ELF-1 (cell line): ENCODE results near the gene PHF13.
A peak's percentile ranks its signal among the peaks of the same experiment; 100 is the strongest.

Source experiments
- DNase-seq: peaks from one replicate; pipeline ENCODE4 v3.0.0-alpha.2; 2016; ENCODE audit warnings: low read depth, low spot score

The PHF13 gene

DNA sequence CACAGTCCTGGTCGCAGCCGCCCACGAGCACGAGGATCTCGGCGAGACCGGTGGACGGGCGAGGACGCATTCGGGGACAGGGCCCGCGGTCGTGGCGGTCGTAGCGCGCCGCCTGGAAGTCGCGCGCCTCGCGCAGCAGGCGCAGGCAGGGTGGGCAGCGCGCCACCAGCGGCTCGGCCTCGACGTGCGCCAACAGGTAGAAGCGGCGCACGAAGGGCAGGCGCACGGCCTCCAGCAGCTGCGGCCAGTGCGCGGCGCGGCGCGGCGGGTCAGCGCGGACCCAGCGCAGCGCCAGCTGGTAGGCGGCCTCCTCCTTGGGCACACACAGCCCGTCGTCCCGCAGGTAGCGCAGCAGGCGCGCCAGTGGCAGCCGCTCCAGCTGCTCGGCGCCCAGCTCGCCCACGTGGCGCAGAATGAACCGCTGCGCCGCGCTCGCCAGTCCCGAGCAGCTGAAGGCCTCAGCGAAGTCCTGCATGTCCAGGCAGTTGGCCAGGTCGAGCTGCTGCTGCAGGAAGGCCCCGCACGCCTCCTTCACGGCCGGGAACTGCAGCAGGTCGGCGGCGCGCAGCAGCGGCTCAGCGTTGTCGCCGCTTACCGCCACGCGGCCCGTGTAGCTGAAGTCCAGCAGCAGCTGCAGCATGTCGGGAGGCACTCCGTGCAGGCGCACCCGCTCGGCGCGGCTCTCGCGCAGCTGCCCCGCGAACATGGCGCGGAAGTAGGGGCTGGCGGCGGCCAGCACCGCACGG lies 11.4 kb upstream of the PHF13 start:
- DNase-seq = peak; percentile 80

DNA sequence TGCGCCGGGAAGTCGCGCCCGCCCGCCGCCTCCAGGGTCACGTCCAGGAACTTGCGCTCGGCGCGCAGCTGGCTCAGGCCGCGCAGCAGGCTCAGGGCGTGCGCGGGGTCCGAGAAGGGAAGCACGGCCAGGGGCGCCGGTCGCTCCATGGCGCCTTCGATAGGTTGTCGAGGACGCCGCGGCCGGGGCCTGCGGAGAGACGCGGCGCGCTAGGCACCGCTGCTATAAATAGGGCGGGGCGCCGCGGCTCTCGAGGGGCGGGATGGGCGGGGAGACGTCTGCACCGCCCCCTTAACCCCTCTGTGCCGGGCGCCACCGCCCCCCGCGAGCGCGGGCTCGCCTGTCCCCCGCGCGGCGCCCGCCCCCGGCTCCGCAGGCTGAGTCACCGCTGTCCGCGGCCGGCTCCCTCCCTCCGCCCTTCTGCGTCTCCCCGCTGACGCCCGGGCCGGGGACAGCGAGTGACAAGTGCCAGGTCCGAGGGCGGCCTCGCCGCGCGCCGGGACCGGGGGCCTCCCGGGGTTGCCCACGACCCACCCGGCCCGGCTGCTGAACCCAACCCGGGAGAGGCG lies 10.8 kb upstream of the PHF13 start, which contains the start of gene KLHL21:
TSS of gene KLHL21 (minus strand) at position 201 of the 569 bp plus-strand sequence. CDS start at position 149, 52 bp downstream.
- peak; percentile 78 for DNase-seq

DNA sequence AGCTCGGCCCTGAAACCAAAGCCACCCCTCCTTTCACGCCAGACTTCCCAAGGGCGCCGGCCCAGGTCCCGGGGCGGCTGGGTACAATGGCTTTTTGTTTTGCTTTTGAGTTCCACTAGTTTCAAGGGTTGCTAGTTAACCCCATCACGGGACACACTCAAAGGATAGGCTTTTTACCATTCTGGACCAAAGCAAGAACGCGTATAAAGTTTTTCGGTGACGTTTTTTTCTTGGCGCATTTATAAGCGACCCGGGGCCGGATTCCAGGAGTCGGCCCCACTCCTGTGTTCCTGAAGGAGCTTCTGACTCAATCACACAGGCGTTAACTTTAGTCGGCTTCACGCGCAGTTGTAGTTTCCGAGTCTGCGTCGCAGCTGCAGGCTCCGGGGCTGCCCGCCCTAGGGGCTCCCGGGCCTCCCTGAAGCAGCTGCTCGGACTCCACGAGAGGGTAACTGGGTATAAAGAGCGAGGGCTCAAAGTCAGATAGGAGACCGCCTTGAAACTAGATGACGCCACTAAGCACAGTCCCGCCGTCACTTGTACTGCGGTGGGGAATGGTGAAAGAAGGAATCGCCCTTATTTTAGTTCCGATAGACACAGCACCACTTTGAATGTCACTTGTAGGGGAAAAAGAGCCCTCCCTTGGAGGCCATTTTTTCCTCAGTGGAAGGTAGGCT lies 10.2 kb upstream of the PHF13 start:
- peak; percentile 79 for DNase-seq

DNA sequence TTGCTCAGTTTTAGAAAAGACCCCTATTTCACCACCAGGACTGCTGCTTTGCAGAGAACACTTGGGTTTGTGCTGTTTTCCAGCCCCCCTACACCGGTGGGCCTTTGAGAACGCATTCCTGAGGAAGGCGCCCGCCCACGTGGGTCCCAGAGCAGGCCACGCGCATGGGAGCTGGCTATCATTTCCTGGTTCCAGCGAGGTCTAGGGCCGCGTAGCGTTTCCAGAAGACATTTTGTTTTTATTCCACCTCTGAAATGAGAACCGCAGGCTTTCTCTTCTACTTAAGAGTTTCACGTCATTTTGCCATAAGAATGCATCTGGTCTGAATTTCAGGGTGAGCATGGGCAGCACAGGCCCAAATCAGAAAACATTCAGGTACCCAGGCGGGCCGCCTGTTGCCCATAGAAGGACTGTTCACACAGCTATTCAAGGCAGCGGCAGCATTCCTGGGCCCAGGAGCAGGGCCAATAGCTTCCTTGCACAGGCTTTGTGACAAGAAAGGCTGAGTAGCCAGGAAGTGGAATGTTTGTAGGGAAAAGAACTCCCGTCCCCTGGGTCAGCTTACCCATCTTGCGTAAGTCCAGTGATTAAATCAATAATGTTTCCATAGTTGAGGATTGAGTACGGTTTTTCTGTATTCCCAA lies 9.5 kb upstream of the PHF13 start:
- peak; percentile 90 for DNase-seq

DNA sequence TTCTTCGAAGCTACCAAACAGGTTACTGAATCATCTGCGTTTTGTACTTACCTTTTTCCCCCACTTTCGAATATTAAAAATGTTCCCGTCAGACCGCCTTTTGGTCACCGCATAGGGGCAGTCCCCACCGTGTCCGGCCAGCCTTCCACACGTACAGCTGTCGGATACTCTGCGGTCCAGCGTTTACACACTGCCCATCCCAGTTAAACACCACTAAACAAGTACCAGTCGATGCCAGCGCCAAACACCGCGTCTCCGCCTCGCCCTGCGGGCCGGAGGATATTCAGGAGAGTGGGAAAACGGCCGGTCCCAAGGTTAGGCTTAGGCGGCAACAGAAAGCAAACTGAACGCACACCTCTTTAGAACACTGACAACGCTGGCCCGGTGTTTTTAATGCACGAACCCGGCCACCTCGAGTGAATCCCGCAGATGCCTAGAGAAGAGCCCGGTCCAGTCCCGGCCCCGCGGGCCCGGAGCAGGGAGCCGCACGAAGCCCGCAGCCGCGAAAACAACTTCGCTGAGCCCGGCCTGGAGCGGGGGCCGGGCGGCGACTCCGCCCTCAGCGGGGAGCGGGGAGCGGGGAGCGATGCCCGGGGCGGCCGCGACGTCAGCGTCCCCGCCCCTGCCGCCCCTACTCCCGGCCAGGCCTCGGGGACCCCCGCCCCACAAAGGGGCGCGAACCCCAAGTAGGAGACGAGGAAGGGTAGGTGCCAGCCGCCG lies 730 bp upstream of the PHF13 start:
- peak; percentile 65 for DNase-seq

DNA sequence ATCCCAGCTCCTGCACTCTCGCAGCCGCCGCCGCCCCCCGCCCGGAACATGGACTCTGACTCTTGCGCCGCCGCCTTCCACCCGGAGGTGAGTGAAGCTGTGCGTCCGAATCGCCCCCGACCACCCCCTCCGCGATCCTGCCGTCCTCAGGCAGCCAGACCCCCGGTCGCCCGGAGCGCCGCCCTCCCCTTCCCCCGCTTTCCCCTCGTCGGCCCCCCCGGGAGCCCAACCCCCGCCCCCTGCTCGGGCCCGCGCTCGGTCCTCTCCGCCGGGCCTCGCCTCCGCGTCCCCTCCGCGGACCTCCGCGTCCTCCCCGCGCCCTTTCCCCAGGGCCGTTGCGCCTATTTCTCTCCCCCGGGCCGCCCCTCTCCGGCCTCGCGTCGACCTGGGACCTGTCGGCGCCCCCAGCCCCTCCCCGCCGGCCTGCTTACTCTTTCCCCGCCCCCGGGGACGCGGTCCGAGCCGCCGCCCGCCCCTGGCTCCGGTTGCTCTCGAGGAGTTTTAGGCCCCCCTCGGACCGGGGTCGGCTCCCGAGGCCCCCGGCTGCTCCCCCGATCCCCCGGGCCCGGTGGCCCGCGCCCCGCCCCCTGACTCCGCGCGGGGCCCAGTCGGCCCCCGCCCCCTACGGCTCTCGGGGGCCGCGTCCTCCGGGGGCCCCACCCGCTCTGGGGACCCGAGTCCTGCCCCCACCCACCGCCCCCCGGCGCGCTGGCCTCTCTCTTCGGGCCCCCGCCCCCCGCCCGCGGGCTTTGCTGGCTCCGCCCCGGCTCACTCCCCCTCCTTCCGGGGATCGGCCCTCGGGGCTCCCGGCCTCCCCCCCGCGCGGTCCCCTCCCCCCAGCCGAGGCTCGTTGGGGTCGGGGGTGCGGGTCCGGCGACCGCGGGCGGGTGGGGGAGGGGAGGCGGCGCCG lies 743 bp downstream of the PHF13 start:
- no peak for DNase-seq

DNA sequence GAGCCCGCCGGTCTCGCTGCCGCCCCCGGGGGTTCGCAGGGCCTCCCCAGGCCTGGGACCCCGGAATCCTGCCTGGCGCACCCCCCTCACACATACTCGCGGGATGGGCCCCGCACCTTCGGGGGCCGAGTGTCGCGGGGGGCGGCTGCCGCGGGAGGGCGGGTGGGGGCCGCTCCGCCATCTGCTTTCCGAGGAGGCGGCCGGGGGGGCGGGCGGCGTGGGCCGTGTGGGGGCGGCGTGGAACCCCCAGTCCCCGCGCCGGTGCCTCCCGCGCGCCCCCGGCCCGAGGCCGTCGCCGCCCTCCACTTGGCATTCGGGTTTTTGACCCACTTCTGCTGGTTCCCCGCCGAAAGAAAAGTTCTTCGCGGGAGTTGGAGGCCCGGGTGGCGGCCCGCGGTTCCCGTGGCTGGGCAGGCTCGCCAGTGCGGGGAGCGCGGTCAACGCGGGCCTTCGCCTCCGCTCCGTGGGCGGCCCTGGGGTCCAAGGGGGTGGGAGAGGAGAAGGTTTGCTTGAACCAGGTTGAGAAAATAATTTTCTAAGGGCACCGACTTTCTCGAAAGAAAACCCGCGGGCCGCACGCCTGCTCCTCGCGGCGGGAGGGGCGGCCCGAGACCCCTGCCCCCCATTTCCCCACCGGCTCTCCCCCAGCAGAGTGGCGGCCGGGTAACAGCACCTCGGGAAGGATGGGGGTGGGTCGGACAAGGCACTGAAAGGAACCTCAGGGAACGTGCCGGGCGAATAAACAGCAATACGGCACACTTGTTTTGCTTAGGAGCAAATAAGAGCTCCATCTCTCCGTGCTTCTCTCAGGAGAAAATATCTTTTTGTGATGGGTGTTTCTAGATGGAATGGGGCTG lies 1.6 kb downstream of the PHF13 start:
- DNase-seq = no peak

DNA sequence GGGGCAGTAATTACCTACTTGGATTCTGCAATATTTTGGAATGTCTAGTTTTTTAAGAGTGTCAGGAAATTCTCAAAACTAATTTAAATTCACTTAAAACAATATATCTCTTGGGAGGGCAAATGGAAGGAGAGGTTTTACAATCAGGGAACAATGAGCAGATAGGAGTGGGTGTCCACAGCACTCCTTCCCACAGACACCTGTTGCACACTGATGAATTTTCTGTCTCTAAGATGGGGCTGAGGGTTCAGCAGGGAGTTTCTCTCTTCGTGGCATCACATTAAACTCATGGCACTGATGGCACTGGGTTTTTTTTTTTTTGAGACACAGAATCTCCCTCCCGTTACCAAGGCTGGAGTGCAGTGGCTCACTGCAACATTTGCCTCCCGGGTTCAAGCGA lies 5.5 kb downstream of the PHF13 start:
- DNase-seq = no peak

DNA sequence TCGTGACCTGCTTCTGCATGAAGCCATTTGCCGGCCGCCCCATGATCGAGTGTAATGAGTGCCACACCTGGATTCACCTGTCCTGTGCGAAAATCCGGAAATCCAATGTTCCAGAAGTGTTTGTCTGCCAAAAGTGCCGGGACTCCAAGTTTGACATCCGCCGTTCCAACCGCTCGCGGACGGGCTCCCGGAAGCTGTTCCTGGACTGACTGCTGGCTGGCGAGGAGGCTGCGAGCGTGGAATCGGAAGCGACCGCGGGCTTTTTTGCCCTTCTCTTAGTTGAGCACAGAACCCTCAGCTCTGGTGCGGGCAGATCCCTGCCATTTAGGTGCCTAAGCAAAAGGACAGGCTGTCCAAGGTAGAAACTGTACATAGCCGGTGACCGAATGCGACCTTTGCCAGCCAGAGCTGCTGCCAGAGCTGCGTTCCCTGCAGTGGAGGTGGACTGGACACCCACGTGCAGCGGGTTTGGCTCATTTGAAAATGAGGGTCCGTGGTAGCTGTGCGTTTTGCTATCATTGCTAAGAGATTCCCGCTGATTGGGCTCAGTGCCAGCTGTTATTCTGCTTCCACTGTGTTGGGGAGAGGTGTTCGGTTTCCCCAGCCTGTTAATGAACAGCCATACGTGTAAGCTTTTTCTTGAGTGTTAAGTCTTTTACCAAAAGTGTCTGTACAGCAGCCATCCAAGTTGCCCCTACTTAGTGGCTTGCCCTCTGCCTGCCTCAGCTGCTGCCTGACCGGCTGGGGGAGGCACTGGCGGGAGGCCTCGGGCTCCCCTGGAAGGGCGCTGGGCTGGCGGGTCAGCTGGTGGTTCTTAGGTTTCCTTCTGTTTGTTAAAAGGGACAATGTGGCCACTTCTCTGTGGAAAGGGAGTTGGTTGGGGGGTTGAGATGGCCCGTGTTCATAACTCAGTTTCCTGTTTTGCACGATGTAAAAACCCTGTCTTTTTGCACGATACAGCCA lies 8.2 kb downstream of the PHF13 start:
- DNase-seq = no peak

DNA sequence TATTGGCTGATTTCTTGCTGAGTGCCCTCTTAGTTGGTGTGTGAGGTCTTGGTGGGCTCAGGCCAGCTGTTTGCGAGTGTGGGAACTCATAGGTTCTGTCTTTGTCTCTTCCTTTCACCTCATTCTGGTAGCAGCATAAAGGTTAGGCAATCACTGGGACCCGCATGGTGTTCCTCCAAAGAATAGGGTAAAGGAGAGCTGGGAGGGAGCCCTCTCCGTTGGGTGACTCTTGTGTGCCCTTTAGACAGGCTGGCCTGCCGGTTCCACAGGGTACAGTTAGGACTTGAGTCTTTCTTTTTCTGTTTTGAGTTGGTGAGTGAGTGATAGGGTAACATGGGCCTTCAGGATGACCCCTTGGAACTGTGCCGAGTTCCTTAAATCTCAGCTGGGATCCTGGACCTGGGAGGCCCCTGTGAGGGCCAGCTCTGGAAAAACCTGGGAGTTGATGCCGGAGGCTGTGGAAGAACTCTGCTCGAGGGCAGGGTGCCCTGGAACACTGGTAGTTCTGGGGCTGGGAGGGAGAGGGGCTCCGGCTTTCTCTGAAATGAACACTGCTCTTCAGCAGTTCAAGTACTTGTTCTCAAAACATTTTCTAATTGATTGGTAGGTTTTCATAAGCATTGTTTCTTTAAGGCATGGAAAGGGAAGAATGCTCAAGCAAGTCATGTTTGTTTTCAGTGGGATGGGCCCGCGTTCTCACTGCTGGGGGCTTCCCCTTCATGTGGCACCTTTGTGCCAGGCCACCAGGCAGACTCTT lies 9.0 kb downstream of the PHF13 start:
- DNase-seq = no peak

DNA sequence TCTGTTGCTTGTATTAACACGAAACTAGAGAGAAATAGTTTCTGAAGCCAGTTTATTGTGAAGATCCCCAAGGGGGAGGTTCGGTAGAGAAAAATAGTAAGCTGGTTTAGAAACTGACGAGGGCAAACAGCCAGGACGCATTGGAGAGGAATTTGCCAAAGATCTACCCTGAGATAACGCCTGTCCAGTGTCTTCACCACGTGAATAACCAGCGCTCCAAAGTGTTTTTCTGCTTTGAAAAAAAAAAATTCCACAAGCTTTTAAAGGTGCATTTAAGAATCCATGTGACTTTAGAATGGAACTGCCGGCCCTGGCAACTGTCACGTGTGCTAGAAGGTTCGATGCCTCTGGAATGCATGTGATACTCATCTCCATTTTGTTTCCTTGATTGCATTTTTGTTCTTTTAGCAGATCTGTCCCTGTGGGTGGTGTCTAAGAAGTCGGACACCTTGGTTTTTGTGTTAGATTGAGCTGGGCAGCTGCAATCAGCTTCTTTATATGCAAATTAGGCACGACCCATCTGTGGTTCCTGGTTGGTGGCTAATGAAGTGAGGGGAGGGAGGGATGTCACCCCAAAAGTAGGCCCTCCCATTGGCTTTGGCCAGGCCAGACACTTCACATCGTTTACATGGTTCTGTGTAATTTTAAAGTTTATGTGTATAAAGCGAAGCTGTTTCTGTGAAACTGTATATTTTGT lies 9.9 kb downstream of the PHF13 start:
- no peak for DNase-seq

DNA sequence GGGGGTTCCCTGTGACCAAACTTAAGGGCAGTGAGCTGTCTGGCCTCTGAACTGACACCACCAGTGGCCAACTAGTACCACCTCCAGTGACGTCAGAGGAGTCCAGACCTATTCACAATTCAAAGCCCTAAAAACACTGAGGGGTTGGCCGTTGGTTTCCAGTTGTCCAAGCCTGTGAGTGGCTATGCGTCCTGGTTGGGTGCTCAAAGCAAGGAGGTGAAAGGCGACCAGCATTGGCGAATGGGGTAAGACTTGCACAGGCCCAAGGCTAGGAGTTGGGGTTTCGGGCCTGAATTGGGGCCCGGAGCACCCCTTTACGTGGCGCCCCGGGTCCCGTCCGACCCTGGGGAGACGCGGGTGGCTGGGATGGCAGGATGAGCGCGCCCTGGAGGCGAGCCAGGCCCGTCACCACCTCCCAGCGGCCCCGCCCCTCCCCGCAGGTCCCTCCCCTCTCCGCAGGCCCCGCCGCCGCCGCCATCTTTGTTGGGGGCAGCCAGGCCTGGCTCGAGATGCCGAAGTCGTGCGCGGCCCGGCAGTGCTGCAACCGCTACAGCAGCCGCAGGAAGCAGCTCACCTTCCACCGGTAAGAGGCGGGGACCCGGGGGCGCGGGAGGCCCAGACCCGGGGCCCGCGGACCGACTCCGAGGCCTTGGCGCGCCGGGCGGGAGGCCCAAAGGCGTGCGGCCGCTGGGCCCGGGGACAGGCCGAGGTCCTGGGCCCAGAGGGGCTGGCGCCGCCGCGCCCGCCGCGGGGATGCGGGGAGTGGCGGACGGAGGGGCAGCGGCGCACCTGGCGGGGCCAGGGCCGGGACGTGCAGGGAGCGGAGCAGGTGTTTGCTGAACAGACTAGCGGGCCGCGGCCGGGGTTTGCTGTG lies 11.4 kb downstream of the PHF13 start, which contains the start of gene THAP3:
TSS of gene THAP3 (plus strand) at position 159 of the 874 bp plus-strand sequence. CDS start at position 510, 351 bp downstream.
- DNase-seq = peak; percentile 90

DNA sequence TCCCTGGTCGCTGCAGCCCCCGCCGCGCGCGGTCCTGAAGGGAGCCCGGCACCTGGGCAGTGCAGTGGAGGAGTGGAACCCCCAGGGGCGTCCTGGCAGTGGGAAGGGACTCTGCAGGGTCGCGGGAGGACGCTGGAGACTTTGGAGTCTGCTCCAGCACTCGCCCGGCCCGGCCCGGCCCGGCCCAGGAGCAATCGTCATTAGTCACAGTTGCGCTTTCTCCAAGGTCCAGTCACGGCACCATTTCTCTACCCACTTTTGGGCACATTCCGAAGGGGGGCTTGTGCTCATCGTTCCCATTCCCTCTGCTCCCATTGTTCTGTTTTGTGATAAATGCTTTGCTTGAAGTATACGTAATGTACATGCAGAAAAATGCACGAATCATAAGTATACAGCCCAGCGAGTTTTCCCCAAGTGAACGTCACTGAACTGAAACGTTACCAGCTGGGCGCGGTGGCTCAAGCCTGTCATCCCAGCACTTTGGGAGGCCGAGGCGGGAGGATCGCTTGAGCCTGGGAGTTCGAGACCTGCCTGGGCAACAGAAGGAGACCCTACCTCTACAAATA lies 12.1 kb downstream of the PHF13 start:
- DNase-seq = no peak

DNA sequence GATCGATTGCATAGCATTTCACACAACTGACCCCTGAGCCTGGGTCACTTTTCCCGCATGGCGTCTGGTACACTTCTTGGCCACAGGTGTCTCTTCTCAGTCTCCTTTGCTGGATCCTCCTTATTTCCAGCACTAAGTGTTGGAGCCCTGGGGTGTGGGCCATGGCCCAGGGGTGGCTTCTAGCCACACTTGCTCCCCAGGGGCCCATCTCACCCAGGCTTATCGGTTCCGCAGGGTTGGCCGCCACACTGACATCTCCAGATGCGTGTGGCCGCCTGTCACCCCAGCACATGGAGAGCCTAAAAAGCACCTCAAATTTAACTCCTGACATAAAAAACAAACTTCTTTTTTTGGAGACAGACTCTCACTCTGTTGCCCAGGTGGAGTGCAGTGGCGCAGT lies 13.5 kb downstream of the PHF13 start:
- no peak for DNase-seq

DNA sequence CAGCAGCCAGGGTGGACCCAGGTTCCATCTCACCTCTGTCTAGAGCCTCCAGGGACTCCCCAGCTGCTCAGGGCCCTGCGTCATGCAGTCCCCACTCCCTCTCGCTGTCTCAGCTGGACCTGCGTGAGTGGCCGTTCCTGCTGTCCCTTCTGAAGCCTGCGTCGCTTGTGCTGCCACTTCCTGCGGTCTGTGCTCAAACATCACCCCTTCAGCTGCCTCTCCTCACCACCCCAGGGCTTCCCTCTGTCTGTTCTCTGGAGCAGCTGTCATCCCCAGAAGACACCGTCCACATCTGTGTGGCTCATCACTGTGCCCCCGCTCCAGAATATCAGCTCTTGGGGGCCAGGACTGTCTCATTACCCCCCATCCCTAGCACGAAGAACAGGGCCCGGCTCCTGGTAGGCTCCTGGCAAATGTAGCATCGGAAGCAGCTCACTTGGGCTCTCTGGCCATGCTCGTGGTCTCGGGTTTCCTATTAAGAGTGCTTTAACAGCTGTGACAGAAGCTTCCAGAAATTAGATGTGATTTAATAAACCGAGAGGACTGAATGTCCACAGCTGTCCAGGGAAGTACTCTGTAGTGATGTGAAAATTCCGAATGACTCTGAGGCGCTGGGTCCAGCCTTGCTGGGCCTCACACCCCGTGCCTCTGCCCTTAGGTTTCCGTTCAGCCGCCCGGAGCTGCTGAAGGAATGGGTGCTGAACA lies 14.5 kb downstream of the PHF13 start:
- no peak for DNase-seq
